Medulla oblongata (tissue), 1 donor: ENCODE measurements around the gene FOXC2.

Source experiments
- DNase-seq: peaks from one replicate; pipeline ENCODE4 v3.0.0-alpha.2; 2015; ENCODE audit errors: extremely low spot score

The FOXC2 gene

DNA sequence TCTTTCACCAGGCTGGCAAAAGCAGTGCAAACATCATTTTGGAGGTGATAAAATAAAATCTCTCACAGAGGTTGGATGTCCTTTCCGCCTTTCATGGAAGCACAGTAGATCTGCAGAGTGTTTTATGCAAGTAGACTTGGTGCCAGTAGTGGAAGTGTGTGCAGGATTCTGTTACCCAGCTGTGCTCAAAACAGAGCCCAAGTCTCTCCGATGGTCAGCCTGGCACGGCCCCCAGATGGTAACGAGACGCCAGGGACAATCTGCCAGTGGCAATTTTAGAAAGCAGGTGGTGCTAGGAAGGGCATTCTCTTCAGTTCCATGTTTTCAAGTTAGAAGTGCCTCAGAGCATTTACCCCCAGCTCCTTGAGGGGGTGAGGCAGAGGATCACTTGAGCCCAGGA is 10.1 kb upstream of the FOXC2 start:
- no peak for DNase-seq

DNA sequence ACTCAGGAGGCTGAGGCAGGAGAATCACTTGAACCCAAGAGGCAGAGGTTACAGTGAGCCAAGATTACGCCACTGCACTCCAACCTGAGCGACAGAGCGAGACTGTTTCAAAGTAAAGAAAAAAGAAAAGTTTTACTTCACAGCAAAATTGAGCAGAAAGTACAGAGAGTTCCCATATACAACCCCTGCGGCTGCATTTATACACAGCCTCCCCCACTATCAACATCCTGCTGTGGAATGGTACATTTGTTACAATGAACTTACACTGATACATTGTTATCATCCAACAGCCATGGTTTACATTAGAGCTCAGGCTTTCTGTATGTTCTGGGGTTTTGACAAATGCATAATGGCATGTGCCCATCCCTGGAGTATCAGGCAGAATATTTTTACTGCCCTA is 9.0 kb upstream of the FOXC2 start:
- DNase-seq: no peak

DNA sequence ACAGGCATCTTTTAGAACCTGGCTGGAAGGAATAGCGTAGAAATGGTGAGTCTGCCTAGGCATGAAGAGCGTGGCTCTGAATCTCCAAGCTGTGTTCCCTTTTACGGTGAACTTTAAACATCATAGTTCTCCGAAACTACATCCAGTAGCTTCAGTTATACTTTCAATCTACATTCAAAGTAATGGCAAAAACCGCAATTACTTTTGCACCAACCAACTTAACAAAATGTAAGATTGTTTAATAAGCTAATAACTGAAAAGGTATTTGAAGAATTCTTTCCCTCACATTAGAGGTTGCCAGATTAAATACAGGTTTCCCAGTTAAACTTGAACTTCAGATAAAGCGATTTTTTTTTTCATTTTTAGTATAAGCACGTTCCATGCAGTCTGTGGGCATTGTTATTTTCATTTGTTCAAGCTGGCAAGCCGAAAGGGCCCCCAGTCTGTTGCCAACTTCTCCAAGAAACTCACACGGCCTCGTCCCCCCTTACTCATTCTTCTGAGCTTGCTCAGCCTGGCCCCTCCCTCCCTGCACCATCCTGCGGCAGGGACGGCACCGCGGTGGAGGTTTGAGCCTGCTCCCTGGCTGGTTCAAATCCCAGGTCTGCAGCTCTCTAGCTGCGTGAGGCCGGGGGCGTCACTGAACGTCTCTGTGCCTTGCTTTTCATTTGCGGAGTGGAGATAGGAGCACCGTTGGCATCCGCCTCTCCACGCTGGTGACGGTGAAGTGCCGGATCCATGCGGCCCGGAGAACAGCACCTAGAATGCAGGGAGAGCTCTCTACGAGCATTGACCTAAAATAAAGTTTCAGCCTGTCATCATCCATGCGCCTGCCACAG is 8.1 kb upstream of the FOXC2 start:
- no peak for DNase-seq

DNA sequence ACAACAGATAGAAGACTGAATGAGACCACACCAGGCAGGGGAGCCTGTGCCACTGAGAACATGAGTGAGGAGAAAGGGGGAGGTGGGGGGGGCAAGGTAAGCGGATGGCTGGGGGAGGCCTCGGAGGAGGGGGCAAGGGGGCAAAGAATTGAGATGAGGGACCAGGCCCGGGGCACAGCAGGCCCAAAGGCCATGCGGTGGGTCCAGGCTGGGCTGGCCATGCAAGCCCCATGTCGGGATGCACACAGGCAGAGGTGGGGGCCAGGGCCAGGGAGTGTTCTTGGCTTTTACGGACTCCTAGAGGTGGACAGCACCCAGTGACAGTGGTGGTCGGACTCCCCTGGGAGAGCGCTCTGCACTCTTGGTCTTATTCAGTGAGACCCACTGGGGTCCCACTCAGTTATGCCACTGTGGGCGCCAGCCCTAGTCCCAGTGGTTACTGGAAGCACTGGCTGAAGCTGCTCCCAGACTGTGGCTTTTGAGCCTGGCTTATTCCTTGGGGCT is 6.8 kb upstream of the FOXC2 start:
- no peak for DNase-seq

DNA sequence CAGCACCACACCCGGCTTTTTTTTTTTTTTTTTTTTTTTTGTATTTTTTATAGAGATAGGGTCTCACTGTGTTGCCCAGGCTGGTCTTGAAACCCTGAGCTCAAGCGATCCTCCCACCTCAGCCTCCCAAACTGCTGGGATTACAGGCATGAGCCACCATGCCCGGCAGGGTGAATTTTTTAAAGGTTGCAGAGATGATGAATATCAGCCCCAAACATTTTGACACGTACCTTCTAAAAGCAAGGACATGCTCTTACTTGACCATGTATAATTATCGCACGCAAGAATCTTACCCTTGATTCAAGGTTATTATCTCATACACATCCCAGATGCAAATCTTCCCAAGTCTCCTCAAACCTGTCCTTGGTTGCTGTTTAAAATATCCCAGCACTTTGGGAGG is 4.3 kb upstream of the FOXC2 start:
- no peak for DNase-seq

DNA sequence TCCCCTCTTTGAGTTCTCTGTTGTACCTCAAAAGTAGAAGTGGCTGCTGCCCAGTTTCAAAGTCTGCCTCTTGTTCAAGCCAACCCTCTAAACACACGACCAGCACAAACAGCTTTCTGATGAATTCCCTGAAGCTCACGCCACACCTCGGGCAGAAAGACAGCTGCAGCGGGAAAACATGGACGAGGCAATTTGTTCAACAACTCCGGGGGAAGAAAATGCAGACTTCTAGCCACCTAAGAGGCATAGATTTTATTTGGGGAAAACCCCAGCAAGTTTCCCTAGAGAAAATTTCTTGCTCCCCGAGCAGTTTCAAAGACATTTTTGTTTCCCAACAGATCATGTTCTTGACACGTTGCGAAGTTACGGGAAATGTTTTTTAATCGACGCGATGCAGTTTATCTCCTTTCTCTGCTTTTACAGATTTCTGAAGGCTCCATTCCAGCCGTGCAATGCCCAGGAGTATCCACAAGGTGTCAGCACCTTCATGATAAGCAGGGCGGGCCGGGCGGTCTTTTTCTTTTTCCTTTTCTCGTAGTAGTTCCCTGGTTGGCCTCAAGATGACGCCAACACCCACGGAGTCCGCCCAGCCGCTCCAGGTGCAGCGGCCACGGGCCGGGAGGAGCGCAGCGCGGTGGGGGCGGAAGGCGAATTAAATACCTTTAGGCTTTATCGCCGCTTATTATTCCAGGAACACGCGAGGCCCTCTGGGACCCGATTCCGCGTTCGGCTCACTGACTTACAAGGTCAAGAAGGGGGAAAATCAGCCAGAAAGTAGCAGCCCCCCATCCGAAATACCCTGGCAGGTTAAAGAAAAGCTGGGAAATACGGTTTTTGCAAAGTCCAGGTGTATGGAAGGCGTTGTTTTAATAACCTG is 2.9 kb upstream of the FOXC2 start:
- peak; percentile 96 for DNase-seq

DNA sequence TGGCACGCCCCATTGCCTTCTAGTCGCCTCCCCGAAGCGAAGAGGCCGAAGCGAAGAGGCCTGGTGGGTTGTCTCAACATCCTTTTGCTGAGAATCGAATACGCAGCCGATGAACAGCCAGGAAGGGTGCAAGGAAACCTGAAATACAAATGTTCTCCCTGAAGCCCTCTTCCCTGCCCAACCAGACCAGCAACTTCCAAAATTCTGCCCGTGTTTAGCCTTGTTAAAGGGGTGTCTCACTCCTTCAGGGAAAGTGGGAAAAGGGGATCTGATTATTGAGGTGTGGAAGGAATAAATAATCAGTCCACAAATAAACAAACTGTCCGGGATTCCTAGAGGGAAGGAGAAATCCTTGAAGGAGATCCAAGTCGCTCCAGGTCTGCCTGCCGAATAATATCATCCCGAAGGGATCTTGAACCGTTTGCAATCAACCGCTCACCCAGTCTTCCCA is 1.4 kb upstream of the FOXC2 start:
- DNase-seq: no peak

DNA sequence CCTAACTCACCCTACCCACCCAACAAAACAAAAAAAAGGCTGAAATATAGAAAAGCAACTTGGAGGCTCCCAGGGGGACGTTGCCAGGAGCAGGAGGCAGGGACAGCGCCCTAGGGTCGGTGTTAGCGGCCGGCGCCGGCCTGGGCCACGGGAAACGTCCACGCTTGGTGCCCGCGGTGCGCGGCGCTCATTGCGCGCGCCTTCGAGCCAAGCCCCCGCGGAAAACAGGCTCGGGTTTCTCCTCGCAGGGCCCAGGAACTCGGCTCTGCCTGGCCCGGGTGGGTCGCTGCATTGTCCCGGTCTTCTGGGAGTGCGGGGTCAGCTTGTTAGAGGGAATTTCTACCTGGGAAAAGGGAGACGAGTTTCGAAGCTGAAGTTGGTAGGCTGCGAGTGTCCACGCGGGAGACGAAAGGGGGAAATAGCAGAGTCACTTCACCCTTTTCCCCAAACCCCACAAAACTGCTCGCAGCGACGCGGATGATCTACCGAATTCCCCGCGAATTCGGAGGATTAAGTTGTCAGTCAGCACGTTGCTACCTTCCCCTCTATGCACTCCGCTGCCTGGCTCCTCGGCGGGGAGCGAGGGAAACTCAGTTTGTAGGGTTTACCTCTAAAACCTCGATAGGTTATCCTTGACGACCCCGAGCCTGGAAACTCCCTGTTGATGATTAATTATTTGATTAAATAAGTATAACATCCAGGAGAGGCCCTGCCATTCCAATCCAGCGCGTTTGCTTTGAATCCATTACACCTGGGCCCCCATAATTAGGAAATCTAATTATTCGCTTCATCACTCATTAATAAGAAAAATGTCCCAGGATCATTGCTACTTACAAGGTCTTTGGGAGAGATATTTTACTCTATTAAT is 751 bp upstream of the FOXC2 start:
- DNase-seq: no peak

DNA sequence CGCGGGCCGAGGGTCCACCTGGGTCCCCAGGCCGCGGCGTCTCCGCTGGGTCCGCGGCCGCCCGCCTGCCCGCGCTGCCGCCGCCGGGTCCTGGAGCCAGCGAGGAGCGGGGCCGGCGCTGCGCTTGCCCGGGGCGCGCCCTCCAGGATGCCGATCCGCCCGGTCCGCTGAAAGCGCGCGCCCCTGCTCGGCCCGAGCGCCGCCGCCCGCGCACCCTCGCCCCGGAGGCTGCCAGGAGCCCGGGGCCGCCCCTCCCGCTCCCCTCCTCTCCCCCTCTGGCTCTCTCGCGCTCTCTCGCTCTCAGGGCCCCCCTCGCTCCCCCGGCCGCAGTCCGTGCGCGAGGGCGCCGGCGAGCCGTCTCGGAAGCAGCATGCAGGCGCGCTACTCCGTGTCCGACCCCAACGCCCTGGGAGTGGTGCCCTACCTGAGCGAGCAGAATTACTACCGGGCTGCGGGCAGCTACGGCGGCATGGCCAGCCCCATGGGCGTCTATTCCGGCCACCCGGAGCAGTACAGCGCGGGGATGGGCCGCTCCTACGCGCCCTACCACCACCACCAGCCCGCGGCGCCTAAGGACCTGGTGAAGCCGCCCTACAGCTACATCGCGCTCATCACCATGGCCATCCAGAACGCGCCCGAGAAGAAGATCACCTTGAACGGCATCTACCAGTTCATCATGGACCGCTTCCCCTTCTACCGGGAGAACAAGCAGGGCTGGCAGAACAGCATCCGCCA is 504 bp downstream of the FOXC2 start:
- no peak for DNase-seq

DNA sequence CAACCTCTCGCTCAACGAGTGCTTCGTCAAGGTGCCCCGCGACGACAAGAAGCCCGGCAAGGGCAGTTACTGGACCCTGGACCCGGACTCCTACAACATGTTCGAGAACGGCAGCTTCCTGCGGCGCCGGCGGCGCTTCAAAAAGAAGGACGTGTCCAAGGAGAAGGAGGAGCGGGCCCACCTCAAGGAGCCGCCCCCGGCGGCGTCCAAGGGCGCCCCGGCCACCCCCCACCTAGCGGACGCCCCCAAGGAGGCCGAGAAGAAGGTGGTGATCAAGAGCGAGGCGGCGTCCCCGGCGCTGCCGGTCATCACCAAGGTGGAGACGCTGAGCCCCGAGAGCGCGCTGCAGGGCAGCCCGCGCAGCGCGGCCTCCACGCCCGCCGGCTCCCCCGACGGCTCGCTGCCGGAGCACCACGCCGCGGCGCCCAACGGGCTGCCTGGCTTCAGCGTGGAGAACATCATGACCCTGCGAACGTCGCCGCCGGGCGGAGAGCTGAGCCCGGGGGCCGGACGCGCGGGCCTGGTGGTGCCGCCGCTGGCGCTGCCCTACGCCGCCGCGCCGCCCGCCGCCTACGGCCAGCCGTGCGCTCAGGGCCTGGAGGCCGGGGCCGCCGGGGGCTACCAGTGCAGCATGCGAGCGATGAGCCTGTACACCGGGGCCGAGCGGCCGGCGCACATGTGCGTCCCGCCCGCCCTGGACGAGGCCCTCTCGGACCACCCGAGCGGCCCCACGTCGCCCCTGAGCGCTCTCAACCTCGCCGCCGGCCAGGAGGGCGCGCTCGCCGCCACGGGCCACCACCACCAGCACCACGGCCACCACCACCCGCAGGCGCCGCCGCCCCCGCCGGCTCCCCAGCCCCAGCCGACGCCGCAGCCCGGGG is 1.3 kb downstream of the FOXC2 start:
- no peak for DNase-seq

DNA sequence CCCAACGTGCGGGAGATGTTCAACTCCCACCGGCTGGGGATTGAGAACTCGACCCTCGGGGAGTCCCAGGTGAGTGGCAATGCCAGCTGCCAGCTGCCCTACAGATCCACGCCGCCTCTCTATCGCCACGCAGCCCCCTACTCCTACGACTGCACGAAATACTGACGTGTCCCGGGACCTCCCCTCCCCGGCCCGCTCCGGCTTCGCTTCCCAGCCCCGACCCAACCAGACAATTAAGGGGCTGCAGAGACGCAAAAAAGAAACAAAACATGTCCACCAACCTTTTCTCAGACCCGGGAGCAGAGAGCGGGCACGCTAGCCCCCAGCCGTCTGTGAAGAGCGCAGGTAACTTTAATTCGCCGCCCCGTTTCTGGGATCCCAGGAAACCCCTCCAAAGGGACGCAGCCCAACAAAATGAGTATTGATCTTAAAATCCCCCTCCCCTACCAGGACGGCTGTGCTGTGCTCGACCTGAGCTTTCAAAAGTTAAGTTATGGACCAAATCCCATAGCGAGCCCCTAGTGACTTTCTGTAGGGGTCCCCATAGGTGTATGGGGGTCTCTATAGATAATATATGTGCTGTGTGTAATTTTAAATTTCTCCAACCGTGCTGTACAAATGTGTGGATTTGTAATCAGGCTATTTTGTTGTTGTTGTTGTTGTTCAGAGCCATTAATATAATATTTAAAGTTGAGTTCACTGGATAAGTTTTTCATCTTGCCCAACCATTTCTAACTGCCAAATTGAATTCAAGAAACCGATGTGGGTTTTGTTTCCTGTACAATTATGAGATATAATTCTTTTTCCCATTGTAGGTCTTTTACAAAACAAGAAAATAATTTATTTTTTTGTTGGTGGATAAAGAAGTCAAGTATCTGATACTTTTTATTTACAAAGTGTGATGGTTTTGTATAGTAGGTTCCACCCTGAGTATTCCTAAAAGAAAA is 2.3 kb downstream of the FOXC2 start:
- no peak for DNase-seq

DNA sequence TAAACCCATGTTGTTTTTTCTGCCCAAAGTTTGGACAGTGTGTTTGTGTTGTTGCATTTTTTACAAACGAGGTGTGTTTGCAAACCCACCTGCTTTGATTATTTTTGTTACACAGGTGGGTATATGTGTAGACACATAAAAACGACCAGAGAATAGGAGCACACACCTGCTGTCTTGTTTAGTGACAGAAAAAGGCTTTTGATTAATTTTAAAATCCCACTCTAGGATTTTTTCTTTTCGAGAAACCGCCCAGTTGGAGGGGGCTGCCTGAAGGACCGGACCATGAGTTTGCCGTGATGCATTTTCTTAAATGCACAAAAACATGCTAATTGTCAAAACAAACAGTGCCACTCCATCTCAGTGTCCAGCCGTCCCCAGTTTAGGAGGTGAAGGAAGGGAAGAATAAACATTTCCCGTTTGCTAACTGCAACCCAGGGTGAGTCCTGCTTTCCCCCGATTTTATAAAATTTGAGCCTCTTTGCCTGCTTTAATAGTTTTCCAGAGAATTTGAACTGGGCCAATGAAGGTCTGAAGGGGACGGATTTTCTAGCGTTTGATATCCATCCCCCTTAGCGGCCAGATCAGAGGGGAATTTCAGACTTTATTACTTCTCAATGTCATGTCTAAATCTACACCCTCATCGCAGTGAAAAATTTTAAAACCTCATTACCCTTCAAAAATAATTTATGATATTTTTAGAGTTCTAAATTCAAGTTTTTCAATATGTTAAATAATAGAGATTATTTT is 3.2 kb downstream of the FOXC2 start:
- no peak for DNase-seq

DNA sequence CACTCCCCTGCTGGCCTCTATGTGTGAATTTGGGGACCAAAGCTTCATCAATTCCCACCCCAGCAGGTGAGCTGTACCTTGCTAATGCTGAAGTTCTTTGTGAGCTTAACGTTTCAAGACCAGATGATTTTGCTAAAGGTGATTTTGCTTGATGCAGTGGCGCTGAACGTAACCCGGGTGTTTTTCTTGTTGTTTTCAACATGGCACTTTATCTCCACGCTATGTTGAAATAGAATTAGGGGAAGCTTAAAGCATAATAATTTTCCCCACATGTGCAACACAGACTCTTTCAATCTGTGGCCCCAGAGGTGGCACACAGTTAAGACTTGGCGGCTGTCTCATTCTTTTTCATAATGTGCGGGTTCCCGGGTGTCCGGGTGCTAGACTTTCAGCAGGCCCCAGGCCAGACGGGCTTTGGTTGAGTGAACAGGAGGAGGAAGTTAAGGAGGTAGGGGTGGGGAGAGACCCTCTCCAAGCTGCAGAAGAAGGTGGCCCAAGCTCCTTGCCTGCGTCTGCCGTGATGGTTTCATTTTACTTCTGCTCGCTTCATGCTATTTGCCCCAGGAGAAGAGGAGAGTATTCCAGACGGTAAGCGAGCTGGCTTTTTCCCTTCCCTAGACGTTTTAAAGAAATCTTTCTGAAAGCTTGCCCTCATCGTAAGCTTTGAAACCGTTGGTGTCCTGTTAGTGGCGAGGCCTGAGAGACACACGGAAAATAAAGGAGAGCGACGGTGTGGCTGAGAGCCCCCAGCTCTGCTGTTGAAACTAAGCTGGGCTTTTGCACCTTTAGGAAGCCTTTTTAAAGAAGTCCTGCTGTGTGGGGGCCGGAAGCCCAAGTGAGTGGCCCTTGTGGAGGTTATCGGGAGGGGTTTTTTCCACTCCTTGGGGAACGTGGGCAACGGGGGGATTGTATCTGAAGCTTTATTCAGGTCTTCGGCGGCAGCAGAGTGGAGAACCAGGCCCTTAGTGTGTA is 4.2 kb downstream of the FOXC2 start:
- no peak for DNase-seq

DNA sequence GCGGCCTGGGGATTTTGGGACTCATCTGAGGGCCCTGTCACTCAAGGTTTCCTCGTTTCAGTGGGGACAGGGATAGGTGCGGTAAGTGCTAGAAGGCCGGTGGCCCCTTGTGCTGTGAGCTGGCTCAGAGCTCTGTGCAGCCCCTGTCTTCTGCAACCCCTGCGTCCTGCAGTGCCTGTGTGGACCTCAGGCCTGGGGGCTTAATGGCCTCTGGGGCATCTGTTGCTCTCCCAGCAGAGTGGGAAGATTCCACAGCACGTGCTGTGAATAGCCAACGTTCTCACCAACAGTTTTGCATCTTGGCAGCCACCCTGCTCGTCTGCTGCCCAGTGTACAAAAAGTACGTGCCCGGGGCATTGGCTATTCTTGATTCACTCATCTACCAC is 4.9 kb downstream of the FOXC2 start:
- no peak for DNase-seq

DNA sequence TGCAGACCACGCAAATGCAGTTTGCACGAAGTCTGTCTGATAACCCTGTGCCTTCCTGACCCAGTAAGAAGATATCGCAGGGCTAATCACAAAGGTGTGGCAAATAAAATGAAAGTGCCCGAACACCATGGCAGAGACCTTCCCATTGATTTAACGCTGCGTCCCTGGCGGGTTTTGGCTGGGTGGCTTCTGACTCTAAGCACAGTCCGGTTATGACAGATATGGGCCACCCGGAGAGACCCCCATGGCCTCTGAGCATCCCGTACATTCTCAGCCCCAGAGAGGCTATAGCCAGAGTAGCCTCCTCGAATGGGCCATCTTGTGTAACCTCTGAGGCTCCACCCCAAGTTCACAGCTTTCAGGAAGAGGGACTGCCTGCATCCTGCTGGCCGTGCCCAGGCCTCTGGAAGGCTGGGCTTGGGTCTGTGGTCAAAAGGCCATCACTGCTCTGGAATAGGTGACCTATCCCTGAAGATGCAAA is 5.5 kb downstream of the FOXC2 start:
- DNase-seq: no peak

DNA sequence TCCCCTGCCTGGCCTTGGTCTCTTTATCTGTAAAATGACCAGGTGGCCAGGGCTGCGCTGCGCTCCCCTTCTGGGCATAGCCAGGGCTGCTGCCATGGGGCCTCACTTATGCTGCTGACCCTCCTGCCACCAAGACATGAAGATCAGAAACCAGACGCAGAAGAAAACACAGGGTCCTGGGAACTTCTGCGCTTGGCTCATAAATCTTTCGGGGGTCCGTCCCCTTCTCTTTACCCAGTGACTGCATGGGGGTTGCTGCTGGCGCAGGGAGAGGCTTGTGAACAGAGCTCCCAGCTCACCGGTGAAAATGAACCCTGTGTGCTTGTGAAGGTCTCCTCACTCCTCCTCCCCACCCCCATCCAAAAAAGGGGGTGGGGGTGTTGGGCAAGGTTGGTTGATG is 6.0 kb downstream of the FOXC2 start:
- no peak for DNase-seq

DNA sequence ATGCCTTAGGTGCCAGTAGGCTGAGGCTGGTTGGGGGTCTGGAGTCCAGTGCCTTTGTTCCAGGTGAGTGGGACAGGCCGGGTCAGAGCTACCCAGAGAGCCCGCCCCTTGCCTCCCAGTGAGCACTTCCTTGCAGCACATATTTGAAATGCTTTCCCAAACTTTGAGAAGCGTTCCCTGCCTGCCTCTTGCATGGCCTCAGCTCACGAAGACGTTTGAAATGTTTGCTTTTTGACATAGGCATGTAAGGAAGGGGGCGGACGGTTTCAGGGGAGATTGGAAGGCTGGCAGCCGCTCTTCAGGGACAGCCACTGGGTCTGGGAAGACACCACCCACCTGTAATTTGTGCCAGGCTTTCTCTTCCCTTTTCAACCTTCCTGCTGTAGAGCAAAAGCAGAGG is 6.6 kb downstream of the FOXC2 start:
- DNase-seq: no peak
